Thoracic aorta (tissue), 2 donors: ENCODE measurements around the gene MDP1. TPM values are rescaled to one million over a fixed set of nuclear protein-coding genes. Genes with fewer than 3 reads are reported as not detected.

Experiments used
- ATAC-seq: fragments of 150-250 bp; one replicate; pipeline ENCODE4 v1.8.0; 2017; ENCODE audit warnings: low read depth; ENCODE audit not compliant: insufficient number of reproducible peaks, low FRiP score
- DNase-seq: peaks from one replicate; pipeline ENCODE4 v3.0.0-alpha.2; 2020; ENCODE audit warnings: low spot score
- H3K27ac ChIP-seq, 2 donors: fragments of 200-600 bp; sonication (generic); 1 replicate in 1 of 2; 2 replicates in 1 of 2; pipeline ENCODE4 v1.5.1; 2016; ENCODE audit warnings: mild to moderate bottlenecking in 2 of 2, moderate library complexity in 2 of 2
- H3K27me3 ChIP-seq: fragments of 200-600 bp; sonication (generic); replicated peaks from 2 replicates; pipeline ENCODE4 v1.6.0; 2016; ENCODE audit warnings: mild to moderate bottlenecking; ENCODE audit not compliant: insufficient read depth
- H3K36me3 ChIP-seq: fragments of 200-600 bp; sonication (generic); one replicate; pipeline ENCODE4 v1.5.1; 2016
- H3K4me1 ChIP-seq, 2 donors: fragments of 200-600 bp; sonication (generic); 1 replicate in 1 of 2; 2 replicates in 1 of 2; pipeline versions ENCODE4 v1.5.1 to v1.6.0; 2016; ENCODE audit warnings: low read depth in 2 of 2, mild to moderate bottlenecking in 1 of 2; ENCODE audit not compliant: control insufficient read depth in 1 of 2
- H3K4me3 ChIP-seq: fragments of 200-600 bp; sonication (generic); 2 replicates; pipeline ENCODE4 v1.5.1; 2016; ENCODE audit warnings: mild to moderate bottlenecking
- H3K9me3 ChIP-seq: fragments of 200-600 bp; sonication (generic); 2 replicates; pipeline ENCODE4 v1.5.1; 2016
- total RNA-seq, 2 donors: library from RNA; depleted of rRNA; stranded (reverse); fragments of >200 nt; gene quantifications; one replicate each; pipeline versions ENCODE4 v1.1.0 to v1.2.3, GENCODE V29; 2016
- TF ChIP-seq, protein P1 (sequence below): fragments of 200-600 bp; sonication (generic); IDR thresholded peaks from one replicate; pipeline ENCODE4 v1.5.1; 2019; ENCODE audit warnings: antibody characterized with exemption

The MDP1 gene
- total RNA-seq, 2 donors from 2014 or later = 15.7 to 24.0 TPM

DNA sequence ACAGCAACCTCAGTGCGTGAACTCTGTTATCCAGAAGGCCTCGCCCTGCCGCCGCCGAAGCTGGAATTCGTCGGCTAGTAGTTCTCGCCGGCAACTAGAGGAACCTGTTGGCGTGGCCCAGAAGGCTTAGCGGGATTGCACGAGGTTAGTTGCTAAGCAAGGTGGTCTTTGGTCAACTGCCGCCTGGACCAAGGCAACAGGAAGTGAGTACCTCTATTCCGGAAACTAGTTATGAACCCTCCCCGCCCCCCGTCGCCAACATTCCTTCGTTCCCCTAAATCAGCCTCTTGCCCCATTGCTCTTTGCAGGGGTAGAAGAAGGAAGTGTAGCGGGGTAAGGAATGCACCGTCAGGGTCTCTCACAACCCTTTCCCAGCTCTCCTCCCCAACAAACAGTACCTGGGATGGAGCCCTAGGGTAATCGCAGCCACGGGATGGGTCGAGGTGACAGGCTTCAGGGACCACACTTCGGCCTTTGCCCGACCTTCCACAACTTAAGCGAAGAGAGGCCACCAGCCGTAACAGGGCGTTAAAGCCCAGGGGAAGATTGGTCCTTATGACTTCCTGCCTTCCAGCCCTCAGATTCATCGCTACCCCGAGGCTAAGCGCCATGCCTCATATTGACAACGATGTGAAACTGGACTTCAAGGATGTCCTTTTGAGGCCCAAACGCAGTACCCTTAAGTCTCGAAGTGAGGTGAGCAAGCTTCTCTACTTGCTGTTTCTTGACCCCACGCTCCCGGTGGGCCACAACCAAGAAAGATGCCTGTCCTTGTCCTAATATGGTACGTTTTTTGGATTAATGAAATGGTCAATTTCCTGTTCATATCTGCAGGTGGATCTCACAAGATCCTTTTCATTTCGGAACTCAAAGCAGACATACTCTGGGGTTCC lies 17.0 kb upstream of the MDP1 start, which contains the start of gene GMPR2:
Gene GMPR2, plus strand, starts transcription at position 285 of the 893 bp plus-strand sequence. Its CDS starts 325 bp downstream, at position 610.
- Histone ChIP-seq H3K27me3 (no peaks in the 10 kb centered on the region), H3K27ac (peak within 1 kb of the TSS; percentile 81 to 82), H3K4me3 (peak within 1 kb of the TSS; percentile 74), H3K9me3 (no peaks in the 10 kb centered on the region), H3K36me3 (peaks cover 23% of the 10 kb centered on the region), H3K4me1 (peaks cover 12 to 35% of the 10 kb centered on the region in 2 donors)
- TF ChIP-seq, protein P1, sequence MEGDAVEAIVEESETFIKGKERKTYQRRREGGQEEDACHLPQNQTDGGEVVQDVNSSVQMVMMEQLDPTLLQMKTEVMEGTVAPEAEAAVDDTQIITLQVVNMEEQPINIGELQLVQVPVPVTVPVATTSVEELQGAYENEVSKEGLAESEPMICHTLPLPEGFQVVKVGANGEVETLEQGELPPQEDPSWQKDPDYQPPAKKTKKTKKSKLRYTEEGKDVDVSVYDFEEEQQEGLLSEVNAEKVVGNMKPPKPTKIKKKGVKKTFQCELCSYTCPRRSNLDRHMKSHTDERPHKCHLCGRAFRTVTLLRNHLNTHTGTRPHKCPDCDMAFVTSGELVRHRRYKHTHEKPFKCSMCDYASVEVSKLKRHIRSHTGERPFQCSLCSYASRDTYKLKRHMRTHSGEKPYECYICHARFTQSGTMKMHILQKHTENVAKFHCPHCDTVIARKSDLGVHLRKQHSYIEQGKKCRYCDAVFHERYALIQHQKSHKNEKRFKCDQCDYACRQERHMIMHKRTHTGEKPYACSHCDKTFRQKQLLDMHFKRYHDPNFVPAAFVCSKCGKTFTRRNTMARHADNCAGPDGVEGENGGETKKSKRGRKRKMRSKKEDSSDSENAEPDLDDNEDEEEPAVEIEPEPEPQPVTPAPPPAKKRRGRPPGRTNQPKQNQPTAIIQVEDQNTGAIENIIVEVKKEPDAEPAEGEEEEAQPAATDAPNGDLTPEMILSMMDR = no peak
- ATAC-seq = peak; percentile 52
- DNase-seq = peak; percentile 47

DNA sequence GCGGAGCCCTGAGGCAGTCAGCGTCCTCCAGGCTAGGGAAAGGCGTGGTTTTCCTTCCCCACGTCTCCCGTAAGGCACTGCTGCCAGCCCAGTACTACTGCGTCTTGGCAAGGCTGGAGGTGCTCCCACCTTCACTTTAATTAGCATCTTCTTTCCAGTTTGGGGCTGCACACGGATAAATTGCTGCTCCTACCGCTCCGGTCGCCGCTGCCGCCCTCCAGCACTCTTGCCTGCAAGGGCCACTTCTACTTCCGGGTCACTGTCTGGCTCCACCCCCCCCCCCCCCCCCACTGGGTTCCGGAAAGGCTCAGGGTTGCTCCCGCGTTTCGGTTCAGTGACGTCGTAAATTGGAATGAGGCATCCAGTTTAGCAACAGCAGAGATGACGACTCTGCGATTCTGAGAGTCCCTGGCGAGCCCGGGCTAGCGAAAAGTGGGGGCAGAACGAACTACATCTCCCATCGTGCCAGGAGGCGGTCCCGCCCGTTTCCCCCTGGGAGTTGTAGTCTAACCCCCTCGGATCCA lies 16.3 kb upstream of the MDP1 start, which contains the start of gene NEDD8:
Gene NEDD8, minus strand, starts transcription at position 247 of the 524 bp plus-strand sequence. Its CDS starts 100 bp downstream, at position 147.
- ATAC-seq = peak; percentile 93

DNA sequence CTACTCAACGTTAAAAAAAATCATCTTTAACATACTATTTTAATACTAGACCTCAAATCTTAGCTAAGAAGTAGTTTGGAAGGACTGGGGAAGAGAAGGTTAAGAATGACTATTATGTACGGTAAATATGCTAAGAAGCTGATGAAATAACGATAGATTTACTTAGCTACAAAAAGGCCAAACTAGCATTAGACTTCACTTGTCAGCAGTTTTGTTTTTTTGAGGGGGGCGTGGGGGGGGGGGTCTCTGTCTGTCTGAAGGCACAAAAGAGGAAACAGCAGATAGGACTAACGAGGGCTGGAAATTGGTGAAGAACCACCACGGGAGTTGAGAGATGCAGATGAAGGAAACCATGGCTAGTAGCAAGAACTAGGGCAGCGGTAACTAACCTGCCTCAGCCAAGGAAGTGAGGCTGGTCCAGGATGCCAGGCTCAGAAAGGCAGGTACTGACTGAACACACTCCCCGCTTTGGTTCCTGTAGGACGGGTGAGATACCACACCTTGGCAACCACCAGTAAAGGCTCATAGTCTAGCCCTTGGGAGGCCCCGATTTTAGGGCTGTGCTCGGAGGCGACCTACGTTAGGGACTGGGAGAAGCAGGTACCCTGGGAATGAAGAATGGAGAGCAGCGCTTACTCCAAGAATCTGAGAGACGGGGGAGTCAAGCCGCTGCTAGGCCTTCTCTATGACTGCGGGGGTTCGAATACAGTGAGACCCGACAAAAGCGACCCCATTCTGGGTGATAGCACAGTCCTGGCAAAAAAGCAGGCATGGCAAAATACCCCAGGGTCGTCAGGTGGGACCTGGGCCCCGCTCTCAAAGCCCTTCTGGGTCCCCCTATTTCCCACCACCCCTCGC lies 15.6 kb upstream of the MDP1 start:
- H3K4me1 ChIP-seq = peaks cover 12 to 39% of the 10 kb centered on the region in 2 donors
- H3K4me3 ChIP-seq = peak overlapping the region; percentile 74
- H3K27me3 ChIP-seq = no peaks in the 10 kb centered on the region
- H3K9me3 ChIP-seq = no peaks in the 10 kb centered on the region
- DNase-seq = no peak
- TF ChIP-seq, protein P1 = no peak
- peaks cover 9% of the 10 kb centered on the region for H3K36me3 ChIP-seq
- no peak for ATAC-seq
- peak overlapping the region; percentile 81 to 82 for H3K27ac ChIP-seq

More for the DNA sequence above, 16.3 kb upstream of the MDP1 start, which contains the start of gene NEDD8:
- Histone ChIP-seq H3K9me3 (no peaks in the 10 kb centered on the region), H3K27ac (peak within 1 kb of the TSS; percentile 81 to 82), H3K4me3 (peak within 1 kb of the TSS; percentile 74), H3K4me1 (peaks cover 12 to 37% of the 10 kb centered on the region in 2 donors), H3K36me3 (peaks cover 16% of the 10 kb centered on the region), H3K27me3 (no peaks in the 10 kb centered on the region)
- TF ChIP-seq, protein P1 = no peak
- peak; percentile 78 for DNase-seq

DNA sequence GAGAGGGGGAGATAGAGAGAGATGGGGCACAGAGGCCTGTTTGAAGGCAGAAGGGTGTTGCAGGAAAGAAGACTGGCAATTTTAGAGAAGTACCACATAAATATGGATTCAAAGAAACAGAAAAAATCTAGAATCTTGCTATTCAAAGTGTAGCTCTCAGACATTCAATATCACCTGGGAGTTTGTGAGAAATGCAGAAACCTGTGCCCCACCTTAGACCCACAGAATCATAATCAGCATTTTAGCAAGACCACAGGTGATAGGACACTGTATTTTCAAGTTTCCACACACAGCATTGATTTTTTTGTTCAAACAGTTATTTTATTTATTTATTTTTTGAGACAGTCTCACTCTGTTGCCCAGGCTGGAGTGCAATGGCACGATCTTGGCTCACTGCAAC lies 13.0 kb upstream of the MDP1 start:
- Histone ChIP-seq H3K36me3 (no peaks in the 10 kb centered on the region), H3K9me3 (no peaks in the 10 kb centered on the region), H3K4me3 (no peak overlapping the region), H3K4me1 (peaks cover 10 to 27% of the 10 kb centered on the region in 2 donors), H3K27me3 (no peaks in the 10 kb centered on the region), H3K27ac (no peak overlapping the region)
- ATAC-seq = no peak
- DNase-seq = no peak
- TF ChIP-seq, protein P1 = no peak
